Smooth muscle cell of the brain vasculature (primary cell): ENCODE data around the gene MEX3A.
"Not testable (repeated sequence)": the region's sequence is repeated elsewhere in the genome, so short reads cannot be mapped to it uniquely, and the experiment has no call there.

Source experiments
- DNase-seq: peaks from one replicate; pipeline ENCODE4 v3.0.0-alpha.2; 2012; ENCODE audit warnings: low read depth, low spot score

MEX3A gene

DNA sequence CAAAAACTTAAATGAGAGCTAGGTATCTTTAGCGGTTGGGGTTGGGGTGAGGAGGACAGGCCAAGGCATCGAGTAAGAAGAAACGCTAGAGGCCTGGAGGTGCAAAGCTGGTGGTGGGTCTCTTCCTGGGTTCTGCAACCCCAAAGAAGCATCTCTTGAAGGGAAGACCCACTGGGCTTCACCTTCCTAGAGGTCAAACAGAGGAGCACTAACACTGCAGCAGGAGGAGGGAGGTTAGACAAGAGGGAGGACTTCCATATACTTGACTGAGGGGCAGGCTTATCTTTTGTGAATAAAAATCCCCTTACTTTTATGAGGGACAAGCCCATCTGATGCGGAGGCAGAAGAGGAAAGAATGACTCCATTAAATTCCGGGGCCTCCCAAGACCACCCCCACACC lies 2.5 kb downstream of the MEX3A start:
- DNase-seq: no peak

DNA sequence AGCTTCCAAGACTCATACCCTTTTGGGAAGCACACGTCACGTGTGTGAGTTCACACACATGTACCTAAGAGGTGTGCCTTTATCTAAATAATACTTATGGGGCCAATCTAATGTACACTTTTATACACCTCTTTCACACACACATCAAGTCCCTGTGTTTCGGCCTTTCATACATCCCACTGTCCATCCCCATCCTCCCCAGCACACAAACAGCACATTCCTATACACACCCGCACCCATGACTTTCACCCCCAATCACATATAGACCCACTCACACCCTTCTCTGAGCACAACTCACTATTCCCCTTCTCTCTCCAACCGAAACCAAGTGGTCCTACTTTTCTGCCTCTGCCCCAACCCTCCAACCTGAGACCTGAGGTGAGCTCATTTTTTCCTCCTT lies 3.5 kb downstream of the MEX3A start:
- DNase-seq: no peak

DNA sequence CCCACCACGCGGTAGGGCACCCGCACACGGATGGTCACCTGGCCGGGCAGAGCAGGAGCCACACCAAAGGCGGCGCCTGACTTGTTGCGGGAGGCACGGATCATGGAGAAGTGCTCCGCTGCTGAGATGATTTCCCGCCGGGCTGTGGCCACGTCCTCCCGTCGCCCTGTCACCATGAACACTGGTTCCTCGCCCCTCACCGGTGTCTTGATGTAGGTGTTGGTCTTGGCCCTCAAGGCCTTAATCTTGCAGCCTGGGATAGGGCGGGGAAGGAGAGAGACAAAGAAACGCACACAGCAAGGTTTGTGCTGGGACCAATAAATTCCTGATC lies 4.9 kb downstream of the MEX3A start:
- no peak for DNase-seq

DNA sequence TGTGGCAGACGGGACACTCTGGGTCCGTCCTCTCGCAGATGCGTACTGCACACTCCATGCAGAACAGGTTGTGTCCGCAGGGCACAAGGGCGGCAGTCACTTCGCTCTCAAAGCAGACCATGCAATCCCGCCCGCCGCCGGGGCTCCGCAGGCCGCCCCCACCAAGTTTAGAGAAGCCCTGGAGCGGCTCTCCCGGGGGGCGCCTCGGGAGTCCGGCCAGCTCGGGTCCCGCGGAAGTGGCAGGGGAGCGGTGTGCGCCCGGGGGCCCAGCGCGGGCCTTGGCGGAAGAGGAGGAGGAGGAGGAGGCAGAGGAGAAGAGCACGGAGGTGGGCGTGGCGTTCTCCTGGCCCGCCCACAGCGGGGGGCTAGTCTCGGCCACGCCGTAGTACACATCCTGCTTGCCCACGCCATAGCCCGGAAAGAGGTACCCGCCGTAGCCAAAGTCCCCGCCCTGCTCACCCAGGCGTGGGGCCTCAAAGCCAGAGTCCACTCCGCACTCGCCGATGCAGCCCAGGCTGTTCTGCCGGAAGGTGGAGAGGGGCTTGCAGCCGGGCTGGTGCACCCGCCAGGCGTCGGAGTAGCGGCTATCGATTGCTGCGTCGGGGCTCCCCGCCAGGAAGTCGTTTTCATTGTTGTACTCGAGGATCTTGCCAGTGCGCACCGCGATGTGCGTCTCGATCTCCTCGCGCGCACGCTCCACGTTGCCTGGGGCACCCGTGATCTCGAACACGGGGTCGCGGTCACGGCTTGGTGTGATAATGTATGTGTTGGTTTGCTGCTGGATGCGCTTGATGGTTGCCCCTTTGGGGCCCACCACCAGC lies 5.4 kb downstream of the MEX3A start:
- DNase-seq: no peak

DNA sequence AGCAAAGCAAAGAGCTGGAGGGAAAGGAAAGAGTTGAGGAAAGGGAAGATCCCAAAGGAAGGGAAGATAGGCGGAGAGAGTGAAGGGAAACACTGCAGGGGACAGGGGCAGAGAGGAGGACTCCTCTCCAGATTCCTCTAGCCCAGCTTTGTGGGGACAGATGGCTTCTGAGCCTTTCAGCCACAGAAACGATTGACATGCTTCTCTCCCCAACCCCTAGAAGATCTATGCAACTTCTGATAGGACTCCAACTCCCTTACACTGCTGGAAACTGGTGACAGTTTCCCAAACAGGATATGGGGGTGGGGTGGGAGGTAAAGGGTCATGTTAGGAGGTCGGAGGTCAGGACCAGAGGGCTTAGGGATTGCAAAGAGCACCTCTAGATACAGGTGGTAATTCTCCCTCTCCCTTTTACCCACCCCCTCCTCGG lies 6.5 kb downstream of the MEX3A start:
- no peak for DNase-seq

DNA sequence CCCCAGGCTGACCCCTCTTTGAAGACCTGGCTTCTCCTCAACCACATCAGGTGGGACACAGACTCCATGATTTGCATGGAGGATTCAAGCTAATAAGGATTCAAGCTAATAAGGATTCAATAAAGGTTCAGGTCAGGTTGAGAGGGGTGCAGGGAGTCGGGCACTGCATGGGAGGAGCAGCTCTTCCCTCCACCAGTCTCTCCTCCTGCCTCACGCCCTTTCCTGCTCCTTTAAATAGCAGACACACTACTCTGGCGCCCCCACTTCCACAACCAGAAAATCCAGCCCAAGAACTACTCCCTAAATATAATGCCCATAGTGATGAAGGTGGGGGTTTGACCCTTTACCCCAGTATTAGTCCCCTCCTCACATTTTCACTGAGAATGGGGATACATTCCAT lies 7.1 kb downstream of the MEX3A start:
- DNase-seq: no peak

DNA sequence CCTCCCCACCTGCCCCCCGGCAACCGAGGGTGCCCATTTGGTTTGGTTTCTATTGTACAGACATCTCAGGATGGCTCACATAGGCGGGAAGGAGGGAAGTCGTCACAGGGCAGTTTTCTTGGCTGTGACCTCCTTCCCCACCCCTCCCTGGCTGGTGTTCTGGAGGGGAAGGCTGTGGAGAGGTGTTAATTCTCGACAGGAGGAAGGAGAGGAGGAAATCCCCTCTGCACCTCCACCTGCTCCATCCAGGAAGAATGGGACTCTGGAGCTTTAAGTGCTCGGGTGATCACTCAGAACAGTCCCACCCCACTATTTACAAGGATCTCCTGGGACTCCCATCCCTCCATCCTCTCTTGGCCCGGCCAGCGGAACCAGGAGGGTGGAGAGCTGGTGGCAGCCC lies 7.6 kb downstream of the MEX3A start:
- no peak for DNase-seq

DNA sequence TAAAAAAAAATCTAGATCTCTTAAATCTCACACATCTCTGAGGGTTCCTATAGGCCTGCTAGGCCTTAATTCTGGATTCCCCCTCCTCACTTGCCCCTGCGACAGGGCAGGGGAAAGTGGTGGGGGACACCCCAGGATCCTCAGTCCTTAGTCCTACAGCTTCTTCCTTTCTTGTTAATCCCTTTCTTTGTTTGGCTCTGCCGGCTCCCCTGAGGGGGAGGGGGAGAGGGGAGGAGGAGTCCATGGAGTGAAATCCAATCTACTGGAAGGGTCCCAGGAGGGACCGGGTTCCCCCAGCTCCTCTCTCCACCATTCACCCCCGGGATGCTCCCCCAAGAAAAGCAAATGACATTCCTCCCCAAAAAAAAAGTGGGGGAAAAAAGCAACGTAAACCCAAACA lies 8.5 kb downstream of the MEX3A start:
- DNase-seq: no peak

DNA sequence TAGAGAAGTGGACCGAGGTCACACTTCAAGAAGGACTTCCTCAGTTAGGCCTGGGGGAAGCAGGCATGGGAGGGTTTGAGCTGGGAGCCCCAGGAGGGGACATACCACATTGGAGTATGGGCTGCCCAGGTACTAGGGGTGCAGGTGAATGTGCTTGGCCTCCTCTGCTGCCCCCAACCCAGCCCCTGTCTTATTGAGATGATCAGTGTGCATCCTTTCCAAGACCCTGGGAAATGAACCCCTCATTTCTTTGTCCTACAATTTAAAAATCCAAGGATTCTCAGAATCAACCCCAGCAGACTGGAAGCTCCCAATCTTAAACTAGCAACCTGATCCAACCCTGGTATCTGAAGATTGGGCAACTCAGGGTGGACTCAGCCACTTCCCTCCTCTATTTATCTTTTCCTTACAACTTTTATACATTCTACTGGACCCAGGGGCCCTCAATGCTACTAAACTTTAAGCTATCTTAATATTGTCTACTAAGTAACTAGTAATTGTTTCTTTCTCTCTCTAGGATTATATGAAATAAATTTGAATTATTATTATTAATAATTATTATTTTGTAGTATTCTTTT lies 9.1 kb downstream of the MEX3A start:
- no peak for DNase-seq

DNA sequence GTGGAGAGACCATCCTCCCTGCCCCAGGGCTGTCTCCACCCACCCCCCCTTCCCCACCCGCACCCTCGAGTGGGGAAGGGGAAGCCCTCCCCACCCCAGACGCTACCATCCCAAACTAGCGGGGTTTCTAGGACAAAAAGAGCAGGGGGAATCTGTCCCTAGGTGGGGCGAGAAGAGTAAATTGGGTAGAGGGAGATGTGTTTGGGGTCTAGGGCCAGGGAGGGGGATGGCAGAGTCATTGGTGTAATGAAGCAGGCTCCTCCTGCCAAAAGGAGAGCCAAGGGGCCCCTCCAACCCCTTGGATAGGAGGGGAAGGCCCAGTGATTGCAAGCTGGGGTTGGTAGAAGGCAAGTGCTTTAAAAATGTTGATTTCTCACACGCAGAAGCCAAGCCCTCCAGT lies 10.0 kb downstream of the MEX3A start:
- DNase-seq: no peak

DNA sequence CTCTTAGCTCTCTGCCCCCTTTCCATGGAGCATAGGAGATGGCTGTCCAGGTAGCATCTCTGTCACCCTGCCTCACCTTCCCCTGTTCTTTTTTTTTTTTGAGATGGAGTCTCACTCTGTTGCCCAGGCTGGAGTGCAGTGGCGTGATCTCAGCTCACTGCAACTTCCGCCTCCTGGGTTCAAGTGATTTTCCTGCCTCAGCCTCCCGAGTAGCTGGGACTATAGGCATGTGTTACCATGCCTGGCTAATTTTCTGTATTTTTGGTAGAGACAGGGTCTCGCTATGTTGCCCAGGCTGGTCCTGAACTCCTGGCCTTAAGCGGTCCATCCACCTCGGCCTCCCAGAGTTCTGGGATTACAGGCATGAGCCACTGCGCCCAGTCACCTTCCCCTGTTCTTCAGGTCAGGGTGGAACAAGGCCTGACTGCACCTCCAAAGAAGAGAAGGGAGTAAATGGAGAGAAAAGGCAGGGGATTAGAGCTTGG lies 10.9 kb downstream of the MEX3A start:
- not testable (repeated sequence) for DNase-seq

DNA sequence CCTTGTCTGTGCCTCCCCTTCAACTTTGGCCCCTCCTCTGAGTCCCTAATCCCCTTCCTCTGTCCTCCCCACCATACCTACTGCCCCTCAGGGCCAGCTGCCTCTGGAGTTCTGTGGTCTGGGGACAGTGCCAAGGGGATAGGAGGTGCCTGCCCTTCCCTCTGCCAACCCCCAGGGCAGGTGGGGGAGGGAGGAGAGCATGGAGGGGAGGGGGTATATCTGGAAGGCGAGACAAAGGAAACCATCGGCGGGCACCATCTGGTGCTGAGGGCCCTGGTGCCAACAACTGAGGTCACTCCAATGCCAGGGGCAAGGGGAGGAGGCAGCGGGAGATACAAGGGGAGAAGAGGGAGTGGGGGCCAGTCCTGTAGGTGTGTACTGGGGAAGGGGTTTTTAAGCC lies 11.7 kb downstream of the MEX3A start:
- DNase-seq: no peak

DNA sequence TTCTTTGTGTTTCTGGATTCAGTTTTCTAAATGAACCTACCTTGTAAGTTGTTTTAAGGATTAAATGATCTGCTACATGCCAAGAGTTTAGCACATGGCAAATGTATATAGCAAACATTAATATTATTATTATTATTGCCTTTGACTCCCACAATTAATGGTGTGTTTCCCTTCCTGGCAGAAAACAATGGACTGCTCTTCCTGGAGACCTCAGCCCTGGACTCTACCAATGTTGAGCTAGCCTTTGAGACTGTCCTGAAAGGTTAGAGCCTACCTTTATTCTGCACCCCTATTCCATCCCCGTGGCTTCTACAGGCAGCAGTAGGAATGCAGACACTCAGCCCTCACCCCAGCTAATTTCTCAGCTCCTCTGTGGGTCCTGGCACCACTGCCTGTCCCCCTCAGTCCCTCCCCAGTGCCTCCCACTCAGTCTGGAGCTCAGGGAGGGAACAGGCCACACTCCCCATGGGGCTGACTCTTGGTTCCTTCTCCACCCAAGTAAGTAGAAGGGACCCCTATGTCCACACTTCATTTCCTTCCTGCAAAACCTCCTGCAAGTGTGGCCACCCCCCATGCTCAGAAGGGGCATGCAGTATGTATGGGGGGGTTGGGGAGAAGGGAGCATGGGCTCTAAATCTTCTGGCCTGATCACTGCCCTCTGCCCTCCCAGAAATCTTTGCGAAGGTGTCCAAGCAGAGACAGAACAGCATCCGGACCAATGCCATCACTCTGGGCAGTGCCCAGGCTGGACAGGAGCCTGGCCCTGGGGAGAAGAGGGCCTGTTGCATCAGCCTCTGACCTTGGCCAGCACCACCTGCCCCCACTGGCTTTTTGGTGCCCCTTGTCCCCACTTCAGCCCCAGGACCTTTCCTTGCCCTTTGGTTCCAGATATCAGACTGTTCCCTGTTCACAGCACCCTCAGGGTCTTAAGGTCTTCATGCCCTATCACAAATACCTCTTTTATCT lies 12.5 kb downstream of the MEX3A start:
- DNase-seq: no peak

DNA sequence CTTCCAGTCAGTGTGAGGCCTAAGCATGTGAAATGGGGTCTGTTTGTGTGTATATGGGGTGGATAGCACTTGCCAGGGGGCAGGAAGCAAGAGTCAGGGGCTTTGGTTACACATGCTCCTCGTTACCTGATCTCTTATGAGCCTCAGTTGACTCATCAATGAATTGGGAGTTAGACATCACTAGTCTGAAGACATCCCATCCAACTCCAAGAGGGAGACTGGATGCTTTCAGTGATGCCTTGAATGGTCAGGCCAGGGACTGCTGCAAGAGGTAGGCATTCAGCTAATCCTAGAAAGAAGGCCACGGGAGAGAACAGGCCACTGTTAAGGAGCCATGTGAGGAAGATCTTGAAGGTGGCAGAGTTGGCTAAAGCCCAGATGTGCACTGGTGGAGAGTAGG lies 15.0 kb downstream of the MEX3A start:
- no peak for DNase-seq

DNA sequence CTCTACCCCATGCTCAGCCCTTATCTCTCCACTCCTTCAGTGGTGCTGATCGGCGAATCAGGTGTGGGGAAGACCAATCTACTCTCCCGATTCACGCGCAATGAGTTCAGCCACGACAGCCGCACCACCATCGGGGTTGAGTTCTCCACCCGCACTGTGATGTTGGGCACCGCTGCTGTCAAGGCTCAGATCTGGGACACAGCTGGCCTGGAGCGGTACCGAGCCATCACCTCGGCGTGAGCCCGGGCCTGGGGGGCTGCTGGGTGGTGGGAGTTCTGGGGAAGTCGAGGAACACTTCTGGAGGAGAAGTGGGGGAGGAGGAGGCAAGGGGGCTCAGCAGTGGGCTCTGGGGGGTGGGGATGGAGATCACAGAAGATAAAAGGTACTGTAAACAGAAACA lies 16.4 kb downstream of the MEX3A start:
- DNase-seq: no peak

DNA sequence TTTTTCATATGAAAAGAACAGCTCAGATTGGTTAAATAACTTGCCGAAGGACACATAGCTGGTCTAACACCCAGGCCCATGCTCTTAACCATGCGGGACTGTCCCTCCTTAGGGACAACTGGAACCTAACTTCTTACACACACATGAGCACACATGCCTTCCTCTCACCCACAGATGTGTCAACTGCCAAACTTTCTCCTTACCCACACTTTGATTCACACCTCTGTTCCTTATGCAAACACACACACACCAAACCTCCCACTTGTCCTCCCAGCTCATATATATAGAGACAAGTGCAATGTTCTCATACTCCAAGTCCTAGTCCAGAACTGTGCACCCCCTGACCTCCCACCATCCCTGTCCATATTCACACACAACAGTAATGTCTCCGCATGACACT lies 17.1 kb downstream of the MEX3A start:
- DNase-seq: no peak

DNA sequence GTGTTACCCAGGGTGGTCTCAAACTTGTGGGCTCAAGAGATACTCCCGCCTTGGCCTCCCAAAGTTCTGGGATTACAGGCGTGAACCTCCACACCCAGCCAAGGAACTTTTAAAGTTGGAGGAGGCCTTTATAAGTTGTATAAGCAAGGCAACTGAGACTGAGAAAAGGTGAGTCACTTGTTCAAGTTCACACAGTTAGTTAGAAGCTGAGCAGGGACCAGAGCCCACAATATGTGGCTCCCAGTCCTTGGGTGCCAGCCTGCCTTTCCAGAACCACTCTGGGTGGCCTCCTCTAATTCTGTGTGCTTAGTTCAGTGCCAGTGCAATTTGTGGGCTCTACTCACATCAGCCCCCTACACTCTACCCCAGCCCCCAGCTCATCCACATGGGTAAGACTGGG lies 17.6 kb downstream of the MEX3A start:
- no peak for DNase-seq

DNA sequence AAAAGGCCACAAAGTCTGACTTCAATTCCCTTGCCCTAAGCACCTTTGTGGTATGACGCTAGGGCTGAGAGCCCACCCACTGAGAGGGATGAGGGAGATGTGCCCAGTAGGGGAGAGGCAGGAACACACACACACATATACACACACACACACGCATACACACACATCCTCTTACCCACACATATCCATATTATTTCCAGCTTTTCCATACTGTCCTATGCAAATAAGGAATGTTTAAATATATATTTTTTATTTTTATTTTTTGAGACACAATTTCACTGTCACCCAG lies 18.3 kb downstream of the MEX3A start:
- no peak for DNase-seq

DNA sequence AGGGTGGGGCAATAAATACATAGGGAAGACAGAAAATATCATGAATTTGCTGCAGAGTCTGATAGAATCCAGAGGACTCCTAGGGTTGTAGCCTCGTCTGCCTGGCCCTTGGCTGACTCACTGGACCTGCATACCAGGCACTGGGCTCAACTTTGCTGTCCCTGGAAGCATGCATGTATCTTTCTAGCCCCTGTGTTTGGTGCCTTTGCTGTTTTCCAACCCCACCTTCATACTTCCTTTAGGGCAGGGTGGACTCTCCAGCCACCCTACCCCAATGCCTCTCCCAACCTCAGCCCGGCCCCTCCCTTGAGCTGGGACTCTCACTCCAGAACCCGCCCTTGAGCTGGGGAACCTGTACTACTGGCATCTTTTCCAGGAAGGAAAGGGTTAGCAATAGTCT lies 20.1 kb downstream of the MEX3A start:
- no peak for DNase-seq

DNA sequence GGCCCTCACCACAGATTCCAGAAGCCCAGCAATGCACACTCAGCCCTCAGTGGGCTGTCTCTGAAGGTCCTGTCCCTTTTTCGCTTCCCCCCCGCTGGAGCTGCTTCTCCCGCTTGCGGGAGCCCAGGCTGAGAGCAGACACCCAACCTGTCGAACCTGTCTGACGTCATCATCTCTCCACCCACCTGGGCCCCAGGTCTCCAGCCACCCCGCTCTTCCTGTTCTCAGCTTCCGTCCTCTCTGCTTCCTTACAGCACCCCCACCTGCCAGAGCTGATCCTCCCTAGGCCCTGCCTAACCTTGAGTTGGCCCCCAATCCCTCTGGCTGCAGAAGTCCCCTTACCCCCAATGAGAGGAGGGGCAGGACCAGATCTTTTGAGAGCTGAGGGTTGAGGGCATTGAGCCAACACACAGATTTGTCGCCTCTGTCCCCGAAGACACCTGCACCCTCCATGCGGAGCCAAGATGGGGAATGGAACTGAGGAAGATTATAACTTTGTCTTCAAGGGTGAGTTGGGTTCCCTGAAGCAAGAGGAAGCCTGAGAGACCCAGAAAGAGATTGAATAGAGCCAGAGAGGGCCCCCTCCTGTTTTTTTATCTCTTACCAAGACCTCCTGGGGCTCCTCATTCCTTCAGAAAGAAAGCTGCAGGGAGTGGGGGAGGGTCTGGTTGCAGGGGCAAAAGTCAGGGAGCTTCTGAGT lies 21.2 kb downstream of the MEX3A start, which contains the start of gene RAB25:
Gene RAB25, plus strand, starts transcription at position 224 of the 700 bp plus-strand sequence. Its CDS starts 241 bp downstream, at position 465.
- DNase-seq: no peak

DNA sequence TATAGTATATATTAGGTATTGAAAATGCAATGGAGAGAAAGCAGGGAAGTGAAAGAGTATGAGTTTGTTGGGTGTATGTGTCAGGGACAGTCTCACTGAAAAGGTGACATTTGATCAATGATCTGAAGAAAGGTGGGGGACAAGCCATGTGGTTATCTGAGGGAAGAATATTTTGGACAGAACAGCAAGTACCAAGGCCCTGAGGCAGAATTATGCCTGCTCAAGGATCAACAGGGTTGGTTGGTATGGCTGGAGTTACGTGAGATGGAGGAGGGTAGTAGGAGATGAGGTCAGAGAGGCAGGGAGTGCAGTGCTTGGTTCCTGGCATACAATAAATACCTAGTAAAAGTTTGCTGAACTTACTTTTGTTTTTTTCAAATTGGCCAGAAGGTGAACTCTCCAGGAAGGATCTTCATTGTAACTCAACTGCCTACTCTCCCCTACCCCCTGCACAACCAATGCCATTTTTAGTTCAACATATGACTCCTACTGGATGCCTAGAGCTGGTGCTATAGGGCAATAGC lies 25.9 kb downstream of the MEX3A start:
- no peak for DNase-seq
